GM23338 (cell line): ENCODE measurements around the gene SOX11. TPM values are rescaled to one million over a fixed set of nuclear protein-coding genes. Genes with fewer than 3 reads are reported as not detected.
"Not testable (repeated sequence)": the region's sequence is repeated elsewhere in the genome, so short reads cannot be mapped to it uniquely, and the experiment has no call there.

Experiments used
- ATAC-seq: fragments of 200-7000 bp; cut with Tn5 transposase; 3 replicates; pipeline ENCODE4 v1.9.1; 2020
- DNase-seq: peaks from one replicate; pipeline ENCODE4 v3.0.0-alpha.2; 2015; ENCODE audit warnings: low spot score
- H2AFZ ChIP-seq: fragments of 200-600 bp; sonication (generic); 2 replicates; pipeline ENCODE4 v1.8.0; 2016; ENCODE audit warnings: antibody characterized with exemption, mild to moderate bottlenecking, moderate library complexity
- H3F3A ChIP-seq: fragments of 200-600 bp; sonication (generic); replicated peaks from 2 replicates; pipeline ENCODE4 v1.8.0; 2017; ENCODE audit warnings: antibody characterized with exemption, mixed run types, low read depth
- H3K27ac ChIP-seq: fragments of 200-600 bp; sonication (generic); 2 replicates; pipeline ENCODE4 v1.6.1; 2016; ENCODE audit warnings: low read depth
- H3K27me3 ChIP-seq: fragments of 200-600 bp; sonication (generic); 2 replicates; pipeline ENCODE4 v1.8.0; 2016; ENCODE audit warnings: mild to moderate bottlenecking, mixed run types, moderate library complexity; ENCODE audit not compliant: insufficient read depth
- H3K36me3 ChIP-seq: fragments of 200-600 bp; sonication (generic); 2 replicates; pipeline ENCODE4 v1.8.0; 2016; ENCODE audit warnings: mild to moderate bottlenecking; ENCODE audit not compliant: insufficient read depth
- H3K4me1 ChIP-seq: fragments of 200-600 bp; sonication (generic); 2 replicates; pipeline ENCODE4 v1.8.0; 2016; ENCODE audit warnings: mild to moderate bottlenecking, moderate library complexity; ENCODE audit not compliant: insufficient read depth
- H3K4me2 ChIP-seq: fragments of 200-600 bp; sonication (generic); 2 replicates; pipeline ENCODE4 v1.7.1; 2017; ENCODE audit warnings: mixed run types
- H3K4me3 ChIP-seq: fragments of 200-600 bp; sonication (generic); 2 replicates; pipeline ENCODE4 v1.6.1; 2016; ENCODE audit warnings: mixed run types
- H3K79me2 ChIP-seq: fragments of 200-600 bp; sonication (generic); replicated peaks from 2 replicates; pipeline ENCODE4 v1.8.0; 2017; ENCODE audit warnings: mild to moderate bottlenecking; ENCODE audit not compliant: insufficient read depth
- H3K9me2 ChIP-seq: fragments of 200-600 bp; sonication (generic); 2 replicates; pipeline ENCODE4 v1.8.0; 2017; ENCODE audit not compliant: insufficient read depth
- H4K20me1 ChIP-seq: fragments of 200-600 bp; sonication (generic); replicated peaks from 2 replicates; pipeline ENCODE4 v1.8.0; 2017; ENCODE audit warnings: mild to moderate bottlenecking; ENCODE audit not compliant: insufficient read depth
- H3K27ac Mint-ChIP-seq: 2 replicates; pipeline ENCODE4 v1.8.0; 2020; ENCODE audit warnings: inconsistent platforms, mild to moderate bottlenecking, moderate library complexity, mixed read lengths
- H3K27me3 Mint-ChIP-seq: 3 replicates; pipeline ENCODE4 v1.8.0; 2022; ENCODE audit warnings: low read depth, mild to moderate bottlenecking, moderate library complexity, mixed read lengths, inconsistent platforms; ENCODE audit not compliant: insufficient read depth, poor library complexity
- H3K36me3 Mint-ChIP-seq: 3 replicates; pipeline ENCODE4 v1.8.0; 2021; ENCODE audit warnings: low read depth, mild to moderate bottlenecking, inconsistent platforms, moderate library complexity, mixed read lengths
- H3K4me1 Mint-ChIP-seq: 3 replicates; pipeline ENCODE4 v1.8.0; 2020; ENCODE audit warnings: mild to moderate bottlenecking, inconsistent platforms, mixed read lengths
- H3K4me3 Mint-ChIP-seq: 3 replicates; pipeline ENCODE4 v1.8.0; 2021; ENCODE audit warnings: moderate library complexity, mild to moderate bottlenecking, inconsistent platforms, mixed read lengths
- H3K9me3 Mint-ChIP-seq: 3 replicates; pipeline ENCODE4 v1.8.0; 2020; ENCODE audit warnings: moderate library complexity, mild to moderate bottlenecking, inconsistent platforms, mixed read lengths
- CREB1 ChIP-seq: fragments of 250-450 bp; sonication (Bioruptor Pico); IDR thresholded peaks from 2 replicates; pipeline ENCODE4 v1.5.0; 2020; ENCODE audit warnings: low read depth, mild to moderate bottlenecking, moderate library complexity
- EZH2 ChIP-seq: fragments of 200-600 bp; sonication (generic); IDR thresholded peaks from one replicate; pipeline ENCODE4 v1.8.0; 2017; ENCODE audit warnings: antibody characterized with exemption, mild to moderate bottlenecking, low read depth; ENCODE audit not compliant: unreplicated experiment
- EZH2phosphoT487 ChIP-seq: fragments of 200-600 bp; sonication (generic); IDR thresholded peaks from one replicate; pipeline ENCODE4 v1.8.1; 2018; ENCODE audit warnings: antibody characterized with exemption; ENCODE audit not compliant: unreplicated experiment
- JUNB ChIP-seq: IDR thresholded peaks from one replicate; pipeline ENCODE4 v1.6.1; 2016; ENCODE audit warnings: antibody characterized with exemption; ENCODE audit not compliant: unreplicated experiment
- POLR2AphosphoS5 ChIP-seq: IDR thresholded peaks from 2 replicates; pipeline ENCODE4 v1.6.1; 2016; ENCODE audit warnings: antibody characterized with exemption, low read depth
- STAT1 ChIP-seq: IDR thresholded peaks from one replicate; pipeline ENCODE4 v1.6.1; 2016; ENCODE audit warnings: antibody characterized with exemption; ENCODE audit not compliant: unreplicated experiment
- ZNF114 ChIP-seq: fragments of 250-450 bp; sonication (Bioruptor Pico); IDR thresholded peaks from 2 replicates; pipeline ENCODE4 v1.5.0; 2020; ENCODE audit warnings: mild to moderate bottlenecking, moderate library complexity
- polyA plus RNA-seq: library from polyadenylated mRNA; unstranded; fragments of >200 nt; fragmentation: Nextera tagmentation; extraction: Ambion mirVana; gene quantifications from 2 replicates; pipeline ENCODE4 v1.2.1, GENCODE V29; 2016
- total RNA-seq: library from RNA; depleted of rRNA; stranded (reverse); fragments of >200 nt; shearing (Covaris generic); gene quantifications from 2 replicates; pipeline ENCODE4 v1.2.3, GENCODE V29; 2014
- TF ChIP-seq, protein P1 (sequence below): IDR thresholded peaks from one replicate; pipeline ENCODE4 v1.6.1; 2018; ENCODE audit warnings: antibody characterized with exemption; ENCODE audit not compliant: unreplicated experiment
- TF ChIP-seq, protein P2 (sequence below): IDR thresholded peaks from 2 replicates; pipeline ENCODE4 v1.6.1; 2016; ENCODE audit warnings: antibody characterized with exemption

SOX11 gene
- total and polyA plus RNA-seq, 2 experiments from 2014 or later: 26.5 to 33.2 TPM

DNA sequence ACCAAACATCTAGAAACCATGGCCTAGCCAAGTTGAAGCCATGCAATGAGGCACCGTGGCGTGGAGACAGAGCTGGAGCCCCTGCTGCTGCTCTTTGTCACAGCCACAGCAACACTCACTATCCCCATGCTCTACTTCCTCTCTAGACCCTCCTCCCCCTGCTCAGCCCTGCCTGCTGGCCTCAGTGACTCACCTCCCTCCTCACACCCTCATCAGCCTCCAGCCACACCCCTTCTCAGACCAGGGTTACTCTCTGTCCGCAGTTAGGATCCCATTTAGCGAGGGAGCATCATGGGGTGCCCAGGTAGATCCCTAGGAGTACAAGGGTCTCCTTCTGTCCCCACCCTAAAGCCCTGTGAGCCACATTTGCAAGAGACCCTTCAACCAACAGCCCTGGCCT is 25.4 kb upstream of the SOX11 start (continued):
- TF ChIP-seq, protein P1, sequence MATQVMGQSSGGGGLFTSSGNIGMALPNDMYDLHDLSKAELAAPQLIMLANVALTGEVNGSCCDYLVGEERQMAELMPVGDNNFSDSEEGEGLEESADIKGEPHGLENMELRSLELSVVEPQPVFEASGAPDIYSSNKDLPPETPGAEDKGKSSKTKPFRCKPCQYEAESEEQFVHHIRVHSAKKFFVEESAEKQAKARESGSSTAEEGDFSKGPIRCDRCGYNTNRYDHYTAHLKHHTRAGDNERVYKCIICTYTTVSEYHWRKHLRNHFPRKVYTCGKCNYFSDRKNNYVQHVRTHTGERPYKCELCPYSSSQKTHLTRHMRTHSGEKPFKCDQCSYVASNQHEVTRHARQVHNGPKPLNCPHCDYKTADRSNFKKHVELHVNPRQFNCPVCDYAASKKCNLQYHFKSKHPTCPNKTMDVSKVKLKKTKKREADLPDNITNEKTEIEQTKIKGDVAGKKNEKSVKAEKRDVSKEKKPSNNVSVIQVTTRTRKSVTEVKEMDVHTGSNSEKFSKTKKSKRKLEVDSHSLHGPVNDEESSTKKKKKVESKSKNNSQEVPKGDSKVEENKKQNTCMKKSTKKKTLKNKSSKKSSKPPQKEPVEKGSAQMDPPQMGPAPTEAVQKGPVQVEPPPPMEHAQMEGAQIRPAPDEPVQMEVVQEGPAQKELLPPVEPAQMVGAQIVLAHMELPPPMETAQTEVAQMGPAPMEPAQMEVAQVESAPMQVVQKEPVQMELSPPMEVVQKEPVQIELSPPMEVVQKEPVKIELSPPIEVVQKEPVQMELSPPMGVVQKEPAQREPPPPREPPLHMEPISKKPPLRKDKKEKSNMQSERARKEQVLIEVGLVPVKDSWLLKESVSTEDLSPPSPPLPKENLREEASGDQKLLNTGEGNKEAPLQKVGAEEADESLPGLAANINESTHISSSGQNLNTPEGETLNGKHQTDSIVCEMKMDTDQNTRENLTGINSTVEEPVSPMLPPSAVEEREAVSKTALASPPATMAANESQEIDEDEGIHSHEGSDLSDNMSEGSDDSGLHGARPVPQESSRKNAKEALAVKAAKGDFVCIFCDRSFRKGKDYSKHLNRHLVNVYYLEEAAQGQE: no peak
- TF ChIP-seq, protein P2, sequence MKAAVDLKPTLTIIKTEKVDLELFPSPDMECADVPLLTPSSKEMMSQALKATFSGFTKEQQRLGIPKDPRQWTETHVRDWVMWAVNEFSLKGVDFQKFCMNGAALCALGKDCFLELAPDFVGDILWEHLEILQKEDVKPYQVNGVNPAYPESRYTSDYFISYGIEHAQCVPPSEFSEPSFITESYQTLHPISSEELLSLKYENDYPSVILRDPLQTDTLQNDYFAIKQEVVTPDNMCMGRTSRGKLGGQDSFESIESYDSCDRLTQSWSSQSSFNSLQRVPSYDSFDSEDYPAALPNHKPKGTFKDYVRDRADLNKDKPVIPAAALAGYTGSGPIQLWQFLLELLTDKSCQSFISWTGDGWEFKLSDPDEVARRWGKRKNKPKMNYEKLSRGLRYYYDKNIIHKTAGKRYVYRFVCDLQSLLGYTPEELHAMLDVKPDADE: no peak
- TF ChIP-seq EZH2phosphoT487: no peak
- TF ChIP-seq ZNF114 (CRISPR knock-in tag): no peak
- no peak for TF ChIP-seq CREB1 (CRISPR knock-in tag)

DNA sequence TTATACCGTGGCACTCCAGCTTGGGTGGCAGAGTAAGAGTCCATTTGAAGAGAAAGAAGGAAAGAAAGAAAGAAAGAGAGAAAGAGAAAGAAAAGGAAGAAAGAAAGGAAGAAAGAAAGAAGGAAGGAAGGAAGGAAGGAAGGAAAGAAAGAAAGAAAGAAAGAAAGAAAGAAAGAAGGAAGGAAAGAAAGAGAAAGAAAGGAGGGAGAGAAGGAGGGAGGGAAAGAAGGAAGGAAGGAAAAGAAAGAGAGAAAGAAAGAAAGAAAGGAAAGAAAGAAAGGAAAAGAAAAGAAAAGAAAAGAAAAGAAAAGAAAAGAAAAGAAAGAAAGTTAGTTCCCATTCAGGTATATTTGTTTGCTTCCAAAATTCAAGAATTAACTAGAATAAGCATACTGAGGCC is 24.5 kb upstream of the SOX11 start:
- Mint-ChIP-seq H3K4me1 (peaks cover 11% of the 10 kb centered on the region), H3K27me3 (peaks cover 13% of the 10 kb centered on the region)
- H3K79me2 ChIP-seq, ATAC-seq, H2AFZ ChIP-seq, H3K27ac Mint-ChIP-seq, H3K36me3 ChIP-seq, DNase-seq, H3K4me2 ChIP-seq, H4K20me1 ChIP-seq, H3K4me3 ChIP-seq, H3K9me2 ChIP-seq, H3F3A ChIP-seq, H3K4me1 ChIP-seq, H3K9me3 Mint-ChIP-seq, H3K27ac ChIP-seq, H3K36me3 Mint-ChIP-seq, H3K4me3 Mint-ChIP-seq: not testable (repeated sequence)
- H3K27me3 ChIP-seq: peaks cover 16% of the 10 kb centered on the region

DNA sequence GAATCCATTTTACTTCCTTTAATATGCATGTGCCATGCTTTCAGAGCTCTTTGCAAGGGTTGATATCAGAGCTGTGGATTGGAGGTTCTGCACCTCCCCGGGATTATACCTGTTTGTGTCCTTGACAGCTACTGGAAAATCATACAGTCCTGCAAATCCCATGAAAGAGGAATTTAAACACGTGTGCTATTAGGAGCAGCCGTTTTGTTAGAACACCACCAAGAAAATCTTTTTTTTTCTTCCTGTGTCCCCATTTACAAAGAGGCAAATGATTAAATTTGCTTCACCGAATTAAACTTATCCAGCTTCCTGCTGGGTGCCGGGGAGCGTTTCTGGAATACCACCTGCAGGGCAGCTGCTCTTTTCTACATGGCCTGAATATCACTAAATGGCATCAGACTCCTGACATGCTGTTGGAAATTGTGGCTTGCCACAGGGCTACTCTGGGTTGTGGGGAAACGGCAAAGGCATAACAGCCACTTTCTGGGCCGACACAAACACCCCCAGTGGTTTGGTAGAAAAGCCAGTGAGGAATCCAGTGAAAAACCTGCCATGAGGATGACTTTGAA is 23.4 kb upstream of the SOX11 start:
- no peaks in the 10 kb centered on the region for H4K20me1 ChIP-seq
- no peaks in the 10 kb centered on the region for H3K79me2 ChIP-seq
- H3K27ac Mint-ChIP-seq: no peak overlapping the region
- DNase-seq: no peak
- peaks cover 8% of the 10 kb centered on the region; the same call in 1 of the 2 replicates for H3K4me1 ChIP-seq
- H3K4me2 ChIP-seq: no peak overlapping the region
- H3K27ac ChIP-seq: no peak overlapping the region
- H3K36me3 Mint-ChIP-seq: no peaks in the 10 kb centered on the region
- H3F3A ChIP-seq: no peaks in the 10 kb centered on the region
- no peaks in the 10 kb centered on the region for H3K9me3 Mint-ChIP-seq
- peaks cover 16% of the 10 kb centered on the region for H3K4me1 Mint-ChIP-seq
- no peaks in the 10 kb centered on the region for H3K36me3 ChIP-seq
- peaks cover 28% of the 10 kb centered on the region for H3K27me3 ChIP-seq
- H2AFZ ChIP-seq: no peak overlapping the region
- no peak overlapping the region for H3K4me3 ChIP-seq
- peaks cover 22% of the 10 kb centered on the region for H3K27me3 Mint-ChIP-seq
- no peak overlapping the region for H3K4me3 Mint-ChIP-seq
- ATAC-seq: no peak
- H3K9me2 ChIP-seq: peaks cover 4% of the 10 kb centered on the region; the same call in 1 of the 2 replicates
- no peak for TF ChIP-seq CREB1 (CRISPR knock-in tag)
- TF ChIP-seq, protein P2: no peak
- TF ChIP-seq JUNB: no peak
- TF ChIP-seq POLR2AphosphoS5: no peak
- no peak for TF ChIP-seq EZH2
- TF ChIP-seq EZH2phosphoT487: no peak
- TF ChIP-seq STAT1: no peak
